HEK293 (cell line): ENCODE data around the gene EDIL3.
A peak's percentile ranks its signal among the peaks of the same experiment; 100 is the strongest.

Source experiments
- CTCF ChIP-seq: fragments of 450-650 bp; formaldehyde crosslinking; IDR thresholded peaks from 2 replicates; pipeline ENCODE4 v1.5.1; 2016; ENCODE audit warnings: missing biosample characterization, missing genetic modification characterization
- ZBTB1 ChIP-seq: fragments of 450-650 bp; formaldehyde crosslinking; IDR thresholded peaks from 2 replicates; pipeline ENCODE4 v1.5.1; 2016; ENCODE audit warnings: missing biosample characterization, missing genetic modification characterization
- ZEB2 ChIP-seq: fragments of 450-650 bp; formaldehyde crosslinking; IDR thresholded peaks from 2 replicates; pipeline ENCODE4 v1.5.1; 2016; ENCODE audit warnings: missing biosample characterization, missing genetic modification characterization
- ZFHX2 ChIP-seq: fragments of 450-650 bp; formaldehyde crosslinking; conservative IDR thresholded peaks from 2 replicates; pipeline ENCODE4 v1.5.1; 2016; ENCODE audit warnings: missing biosample characterization, missing genetic modification characterization
- ZNF140 ChIP-seq: fragments of 450-650 bp; formaldehyde crosslinking; IDR thresholded peaks from 2 replicates; pipeline ENCODE4 v1.5.1; 2016; ENCODE audit warnings: missing biosample characterization, missing genetic modification characterization
- ZNF157 ChIP-seq: fragments of 450-650 bp; formaldehyde crosslinking; IDR thresholded peaks from 2 replicates; pipeline ENCODE4 v1.5.1; 2016; ENCODE audit warnings: missing biosample characterization, missing genetic modification characterization
- ZNF274 ChIP-seq, 2 experiments: fragments of 200-500 bp in 1 of 2; fragments of 450-650 bp in 1 of 2; sonication (Bioruptor generic) in 1 of 2; formaldehyde crosslinking in 1 of 2; IDR thresholded peaks; 2 replicates each; pipeline versions ENCODE4 v1.5.1 to v1.6.1; 2014 to 2016; ENCODE audit warnings: borderline replicate concordance in 1 of 2, inconsistent platforms in 1 of 2, low read length in 1 of 2, missing biosample characterization in 1 of 2, missing genetic modification characterization in 1 of 2
- ZNF362 ChIP-seq: fragments of 450-650 bp; formaldehyde crosslinking; IDR thresholded peaks from 2 replicates; pipeline ENCODE4 v1.5.1; 2016; ENCODE audit warnings: missing biosample characterization, missing genetic modification characterization
- ZNF558 ChIP-seq: fragments of 450-650 bp; formaldehyde crosslinking; IDR thresholded peaks from 2 replicates; pipeline ENCODE4 v1.5.1; 2016; ENCODE audit warnings: missing biosample characterization, missing genetic modification characterization
- ZNF580 ChIP-seq: fragments of 450-650 bp; formaldehyde crosslinking; IDR thresholded peaks from 2 replicates; pipeline ENCODE4 v1.5.1; 2016; ENCODE audit warnings: missing biosample characterization, missing genetic modification characterization
- TF ChIP-seq, protein P1 (sequence below): fragments of 450-650 bp; formaldehyde crosslinking; IDR thresholded peaks from 2 replicates; pipeline ENCODE4 v1.5.1; 2016; ENCODE audit warnings: missing biosample characterization, missing genetic modification characterization, low read depth
- TF ChIP-seq, protein P2 (sequence below): fragments of 450-650 bp; formaldehyde crosslinking; IDR thresholded peaks from 2 replicates; pipeline ENCODE4 v1.5.1; 2016; ENCODE audit warnings: missing biosample characterization, missing genetic modification characterization
- TF ChIP-seq, protein P3 (sequence below): fragments of 450-650 bp; formaldehyde crosslinking; IDR thresholded peaks from 2 replicates; pipeline ENCODE4 v1.5.1; 2016; ENCODE audit warnings: missing biosample characterization, missing genetic modification characterization
- TF ChIP-seq, protein P4 (sequence below): fragments of 450-650 bp; formaldehyde crosslinking; IDR thresholded peaks from 2 replicates; pipeline ENCODE4 v1.5.1; 2016; ENCODE audit warnings: missing biosample characterization, missing genetic modification characterization

DNA sequence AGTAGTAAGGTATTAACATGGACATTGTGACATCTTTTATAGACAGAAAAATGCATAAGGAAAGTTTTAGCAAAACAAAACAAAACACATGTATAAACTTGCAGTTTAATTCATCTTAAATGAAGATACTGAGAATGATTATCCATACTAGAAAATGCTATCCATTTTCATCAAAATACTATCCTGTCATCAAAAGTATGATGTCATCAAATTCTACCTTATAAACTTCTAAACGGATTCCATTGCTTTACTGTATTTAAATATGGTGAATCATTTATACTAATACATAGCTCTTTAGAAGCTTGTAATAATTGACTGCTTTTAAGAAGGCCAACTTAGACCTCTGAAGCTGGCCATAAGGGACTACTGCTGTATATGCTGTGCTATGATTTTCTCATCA lies 221.0 kb downstream of the EDIL3 start:
- TF ChIP-seq CTCF (no peak), ZFHX2 (tag by site-specific recombination) (no peak), ZNF558 (no peak), ZBTB1 (tag by site-specific recombination) (no peak), ZNF140 (tag by site-specific recombination) (no peak), ZNF362 (tag by site-specific recombination) (no peak), ZNF580 (tag by site-specific recombination) (no peak), ZEB2 (tag by site-specific recombination) (no peak), ZNF157 (no peak), ZNF274 (IDR thresholded peaks at IDR 0.05; ENCODE audit: low read length) (no peak), ZNF274 (tag by site-specific recombination; IDR thresholded peaks at IDR 0.05; ENCODE audit: borderline replicate concordance) (no peak)
- TF ChIP-seq, protein P1, sequence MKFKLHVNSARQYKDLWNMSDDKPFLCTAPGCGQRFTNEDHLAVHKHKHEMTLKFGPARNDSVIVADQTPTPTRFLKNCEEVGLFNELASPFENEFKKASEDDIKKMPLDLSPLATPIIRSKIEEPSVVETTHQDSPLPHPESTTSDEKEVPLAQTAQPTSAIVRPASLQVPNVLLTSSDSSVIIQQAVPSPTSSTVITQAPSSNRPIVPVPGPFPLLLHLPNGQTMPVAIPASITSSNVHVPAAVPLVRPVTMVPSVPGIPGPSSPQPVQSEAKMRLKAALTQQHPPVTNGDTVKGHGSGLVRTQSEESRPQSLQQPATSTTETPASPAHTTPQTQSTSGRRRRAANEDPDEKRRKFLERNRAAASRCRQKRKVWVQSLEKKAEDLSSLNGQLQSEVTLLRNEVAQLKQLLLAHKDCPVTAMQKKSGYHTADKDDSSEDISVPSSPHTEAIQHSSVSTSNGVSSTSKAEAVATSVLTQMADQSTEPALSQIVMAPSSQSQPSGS (tag by site-specific recombination) = peak; percentile 88
- TF ChIP-seq, protein P2, sequence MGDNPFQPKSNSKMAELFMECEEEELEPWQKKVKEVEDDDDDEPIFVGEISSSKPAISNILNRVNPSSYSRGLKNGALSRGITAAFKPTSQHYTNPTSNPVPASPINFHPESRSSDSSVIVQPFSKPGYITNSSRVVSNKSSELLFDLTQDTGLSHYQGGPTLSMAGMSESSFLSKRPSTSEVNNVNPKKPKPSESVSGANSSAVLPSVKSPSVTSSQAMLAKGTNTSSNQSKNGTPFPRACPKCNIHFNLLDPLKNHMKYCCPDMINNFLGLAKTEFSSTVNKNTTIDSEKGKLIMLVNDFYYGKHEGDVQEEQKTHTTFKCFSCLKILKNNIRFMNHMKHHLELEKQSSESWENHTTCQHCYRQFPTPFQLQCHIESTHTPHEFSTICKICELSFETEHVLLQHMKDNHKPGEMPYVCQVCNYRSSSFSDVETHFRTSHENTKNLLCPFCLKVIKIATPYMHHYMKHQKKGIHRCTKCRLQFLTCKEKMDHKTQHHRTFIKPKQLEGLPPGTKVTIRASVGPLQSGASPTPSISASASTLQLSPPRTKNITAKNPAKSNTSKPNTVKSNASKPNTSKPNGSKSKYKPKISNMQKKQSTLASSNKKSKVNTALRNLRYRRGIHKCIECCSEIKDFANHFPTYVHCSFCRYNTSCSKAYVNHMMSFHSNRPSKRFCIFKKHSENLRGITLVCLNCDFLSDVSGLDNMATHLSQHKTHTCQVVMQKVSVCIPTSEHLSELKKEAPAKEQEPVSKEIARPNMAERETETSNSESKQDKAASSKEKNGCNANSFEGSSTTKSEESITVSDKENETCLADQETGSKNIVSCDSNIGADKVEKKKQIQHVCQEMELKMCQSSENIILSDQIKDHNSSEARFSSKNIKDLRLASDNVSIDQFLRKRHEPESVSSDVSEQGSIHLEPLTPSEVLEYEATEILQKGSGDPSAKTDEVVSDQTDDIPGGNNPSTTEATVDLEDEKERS = no peak
- TF ChIP-seq, protein P3, sequence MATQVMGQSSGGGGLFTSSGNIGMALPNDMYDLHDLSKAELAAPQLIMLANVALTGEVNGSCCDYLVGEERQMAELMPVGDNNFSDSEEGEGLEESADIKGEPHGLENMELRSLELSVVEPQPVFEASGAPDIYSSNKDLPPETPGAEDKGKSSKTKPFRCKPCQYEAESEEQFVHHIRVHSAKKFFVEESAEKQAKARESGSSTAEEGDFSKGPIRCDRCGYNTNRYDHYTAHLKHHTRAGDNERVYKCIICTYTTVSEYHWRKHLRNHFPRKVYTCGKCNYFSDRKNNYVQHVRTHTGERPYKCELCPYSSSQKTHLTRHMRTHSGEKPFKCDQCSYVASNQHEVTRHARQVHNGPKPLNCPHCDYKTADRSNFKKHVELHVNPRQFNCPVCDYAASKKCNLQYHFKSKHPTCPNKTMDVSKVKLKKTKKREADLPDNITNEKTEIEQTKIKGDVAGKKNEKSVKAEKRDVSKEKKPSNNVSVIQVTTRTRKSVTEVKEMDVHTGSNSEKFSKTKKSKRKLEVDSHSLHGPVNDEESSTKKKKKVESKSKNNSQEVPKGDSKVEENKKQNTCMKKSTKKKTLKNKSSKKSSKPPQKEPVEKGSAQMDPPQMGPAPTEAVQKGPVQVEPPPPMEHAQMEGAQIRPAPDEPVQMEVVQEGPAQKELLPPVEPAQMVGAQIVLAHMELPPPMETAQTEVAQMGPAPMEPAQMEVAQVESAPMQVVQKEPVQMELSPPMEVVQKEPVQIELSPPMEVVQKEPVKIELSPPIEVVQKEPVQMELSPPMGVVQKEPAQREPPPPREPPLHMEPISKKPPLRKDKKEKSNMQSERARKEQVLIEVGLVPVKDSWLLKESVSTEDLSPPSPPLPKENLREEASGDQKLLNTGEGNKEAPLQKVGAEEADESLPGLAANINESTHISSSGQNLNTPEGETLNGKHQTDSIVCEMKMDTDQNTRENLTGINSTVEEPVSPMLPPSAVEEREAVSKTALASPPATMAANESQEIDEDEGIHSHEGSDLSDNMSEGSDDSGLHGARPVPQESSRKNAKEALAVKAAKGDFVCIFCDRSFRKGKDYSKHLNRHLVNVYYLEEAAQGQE (tag by site-specific recombination) = no peak
- TF ChIP-seq, protein P4, sequence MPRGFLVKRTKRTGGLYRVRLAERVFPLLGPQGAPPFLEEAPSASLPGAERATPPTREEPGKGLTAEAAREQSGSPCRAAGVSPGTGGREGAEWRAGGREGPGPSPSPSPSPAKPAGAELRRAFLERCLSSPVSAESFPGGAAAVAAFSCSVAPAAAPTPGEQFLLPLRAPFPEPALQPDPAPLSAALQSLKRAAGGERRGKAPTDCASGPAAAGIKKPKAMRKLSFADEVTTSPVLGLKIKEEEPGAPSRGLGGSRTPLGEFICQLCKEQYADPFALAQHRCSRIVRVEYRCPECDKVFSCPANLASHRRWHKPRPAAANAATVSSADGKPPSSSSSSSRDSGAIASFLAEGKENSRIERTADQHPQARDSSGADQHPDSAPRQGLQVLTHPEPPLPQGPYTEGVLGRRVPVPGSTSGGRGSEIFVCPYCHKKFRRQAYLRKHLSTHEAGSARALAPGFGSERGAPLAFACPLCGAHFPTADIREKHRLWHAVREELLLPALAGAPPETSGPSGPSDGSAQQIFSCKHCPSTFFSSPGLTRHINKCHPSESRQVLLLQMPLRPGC = no peak
